ENCODE data around the gene TIFAB.

GRCh38 chr5:135443161-135443960 is 8.8 kb downstream of the TIFAB start:
- no peak for TF ChIP-seq OSR2 (tag by site-specific recombination; IDR thresholded peaks at IDR 0.05)
- TF ChIP-seq CTCF (tag by site-specific recombination; IDR thresholded peaks at IDR 0.05) = no peak
- no peak for TF ChIP-seq PRDM4 (tag by site-specific recombination; IDR thresholded peaks at IDR 0.05)
- TF ChIP-seq ZNF558 (tag by site-specific recombination; IDR thresholded peaks at IDR 0.05) = no peak
- no peak for TF ChIP-seq ZNF202 (tag by site-specific recombination; IDR thresholded peaks at IDR 0.05; ENCODE audit: borderline replicate concordance)
- TF ChIP-seq ZBTB48 (tag by site-specific recombination; IDR thresholded peaks at IDR 0.05) = no peak
- no peak for TF ChIP-seq ZNF132 (tag by site-specific recombination; IDR thresholded peaks at IDR 0.05; ENCODE audit: borderline replicate concordance)
- TF ChIP-seq GLIS2 (tag by site-specific recombination; IDR thresholded peaks at IDR 0.05) = no peak
- no peak for TF ChIP-seq TRIM28 (IDR thresholded peaks at IDR 0.05; ENCODE audit: borderline replicate concordance, low read length)
- no peak for TF ChIP-seq ELK4 (IDR thresholded peaks at IDR 0.05; ENCODE audit: borderline replicate concordance, low read depth, low read length)
- TF ChIP-seq ZNF449 (tag by site-specific recombination; IDR thresholded peaks at IDR 0.05) = no peak
- TF ChIP-seq ZNF221 (tag by site-specific recombination; IDR thresholded peaks at IDR 0.05; ENCODE audit: borderline replicate concordance) = no peak
- TF ChIP-seq ZNF280D (tag by site-specific recombination; IDR thresholded peaks at IDR 0.05) = no peak
- no peak for TF ChIP-seq ZNF175 (tag by site-specific recombination; IDR thresholded peaks at IDR 0.05)
